ENCODE measurements around the gene ADAM12. TPM values are rescaled to one million over a fixed set of nuclear protein-coding genes. Genes with fewer than 3 reads are reported as not detected.

ADAM12 gene
- total and polyA plus RNA-seq, 10 of the 15 experiments (the other 5 are each of a cell fraction or from before 2014, with no cell fraction given): under 0.01 to 0.62 (median 0.04) TPM; not detected in 5

- Histone ChIP-seq H3K27me3 (replicated peaks in 1 of 2; ENCODE audit: control insufficient read depth in 2 of 2, insufficient read depth in 2 of 2, low read length in 1 of 2) (no peaks in the 10 kb centered on the region), H3K4me1 (ENCODE audit: control insufficient read depth, insufficient read depth, low read length) (no peaks in the 10 kb centered on the region), H3K9ac (ENCODE audit: control insufficient read depth, insufficient read depth, low read length) (no peak overlapping the region), H3K4me3 (no peak overlapping the region), H4K20me1 (ENCODE audit: control insufficient read depth, insufficient read depth) (no peaks in the 10 kb centered on the region), H2AFZ (ENCODE audit: control insufficient read depth, low read depth, low read length) (no peak overlapping the region), H3K4me2 (ENCODE audit: control insufficient read depth, insufficient read depth) (no peak overlapping the region), H3K9me3 (replicated peaks; ENCODE audit: control insufficient read depth, insufficient read depth, low read length) (no peaks in the 10 kb centered on the region), H3K36me3 (ENCODE audit: control insufficient read depth in 2 of 2, insufficient read depth in 2 of 2, low read length in 1 of 2) (no peaks in the 10 kb centered on the region), H3K79me2 (ENCODE audit: control insufficient read depth, insufficient read depth, low read length) (no peaks in the 10 kb centered on the region), H3K27ac (ENCODE audit: control insufficient read depth, insufficient read depth) (no peak overlapping the region)
- in situ Hi-C loops (cut with MboI) (no loop called here), intact Hi-C loops (cut with micrococcal nuclease; ENCODE audit: unreplicated experiment) (no loop called here)
- no TSS peak for BruUV-seq (replicated peaks)
- WGBS (ENCODE audit: insufficient coverage, insufficient replicate concordance, low lambda C conversion rate, missing lambda C conversion rate): 45% methylated on average over 20 of the region's 20 CpGs
- FAIRE-seq (no peak), DNase-seq (ENCODE audit: low read depth, low spot score) (no peak), ATAC-seq (no peak)
- ChIA-PET CTCF (no interaction called here), POLR2A (no interaction called here), RAD21 (ENCODE audit: unreplicated experiment) (no interaction called here), SMC1A (ENCODE audit: uncharacterized antibody, unreplicated experiment) (no interaction called here)
- TF ChIP-seq RELB (IDR thresholded peaks at IDR 0.05; ENCODE audit: low read depth) (no peak), HSF1 (IDR thresholded peaks at IDR 0.05; ENCODE audit: low read depth, low read length) (no peak), BHLHE40 (IDR thresholded peaks at IDR 0.05; ENCODE audit: borderline replicate concordance in 1 of 2, low read depth in 2 of 2, low read length in 1 of 2) (no peak), DPF2 (IDR thresholded peaks at IDR 0.05) (no peak), CBX3 (IDR thresholded peaks at IDR 0.05; ENCODE audit: borderline replicate concordance, low read depth) (no peak), ZBTB11 (CRISPR knock-in tag; IDR thresholded peaks at IDR 0.05) (no peak), BRCA1 (IDR thresholded peaks at IDR 0.05; ENCODE audit: low read depth, low read length) (no peak), EZH2 (IDR thresholded peaks at IDR 0.05; ENCODE audit: borderline replicate concordance, control insufficient read depth, low read depth, low read length) (no peak), USF1 (IDR thresholded peaks at IDR 0.05; ENCODE audit: borderline replicate concordance, extremely low read length, insufficient read depth, low read depth, low read length) (no peak), POLR2AphosphoS2 (IDR thresholded peaks at IDR 0.05; ENCODE audit: low read depth, low read length) (no peak), SKIL (IDR thresholded peaks at IDR 0.05; ENCODE audit: low read depth, poor library complexity, severe bottlenecking) (no peak), HDGF (IDR thresholded peaks at IDR 0.05) (no peak), NR2F1 (conservative IDR thresholded peaks at IDR 0.05) (no peak)
Observed at GRCh38 chr10:126224967-126225671, 163.2 kb downstream of the ADAM12 start.

Data from GM12878 (cell line).